H4 (cell line): ENCODE measurements around the gene GNAS-AS1. TPM values are rescaled to one million over a fixed set of nuclear protein-coding genes. Genes with fewer than 3 reads are reported as not detected.

ENCODE experiments used
- DNase-seq: peaks from one replicate; pipeline ENCODE4 v3.0.0-alpha.2; 2015; ENCODE audit warnings: low spot score
- total RNA-seq: library from RNA; depleted of rRNA; stranded (reverse); fragments of >200 nt; shearing (Covaris generic); gene quantifications from 2 replicates; pipeline ENCODE4 v1.2.3, GENCODE V29; 2014

Gene GNAS-AS1
- total RNA-seq, 1 experiment from 2014 or later = 1.5 TPM

- no peak for DNase-seq
Observed at GRCh38 chr20:58886546-58886945, 35.8 kb upstream of the GNAS-AS1 start.

GRCh38 chr20:58884966-58885365 is 34.3 kb upstream of the GNAS-AS1 start:
- DNase-seq = no peak

DNA sequence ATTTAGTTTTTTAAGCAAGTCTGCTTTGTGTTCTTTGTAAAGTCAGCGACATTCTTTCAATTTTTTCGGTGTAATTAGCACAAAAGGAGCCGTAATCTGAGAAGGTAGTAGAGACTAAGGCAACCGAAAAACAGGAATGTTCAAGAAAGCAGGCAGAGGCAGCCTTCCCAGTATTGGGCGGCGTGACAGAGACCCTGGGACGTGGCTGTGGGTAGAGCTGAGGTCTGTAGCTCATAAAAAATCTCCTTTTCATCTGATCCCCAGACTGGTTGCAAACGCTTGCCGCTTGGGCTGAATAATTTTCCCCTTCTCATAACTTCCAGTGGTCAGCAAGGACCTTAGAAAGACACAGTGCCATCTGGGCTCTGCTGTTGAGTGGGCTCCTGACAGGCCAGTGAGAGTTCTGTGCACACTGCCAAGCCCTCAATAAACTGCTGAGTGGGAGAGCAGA is 32.6 kb upstream of the GNAS-AS1 start:
- DNase-seq = no peak

GRCh38 chr20:58882704-58883089 is 32.0 kb upstream of the GNAS-AS1 start:
- no peak for DNase-seq

DNA sequence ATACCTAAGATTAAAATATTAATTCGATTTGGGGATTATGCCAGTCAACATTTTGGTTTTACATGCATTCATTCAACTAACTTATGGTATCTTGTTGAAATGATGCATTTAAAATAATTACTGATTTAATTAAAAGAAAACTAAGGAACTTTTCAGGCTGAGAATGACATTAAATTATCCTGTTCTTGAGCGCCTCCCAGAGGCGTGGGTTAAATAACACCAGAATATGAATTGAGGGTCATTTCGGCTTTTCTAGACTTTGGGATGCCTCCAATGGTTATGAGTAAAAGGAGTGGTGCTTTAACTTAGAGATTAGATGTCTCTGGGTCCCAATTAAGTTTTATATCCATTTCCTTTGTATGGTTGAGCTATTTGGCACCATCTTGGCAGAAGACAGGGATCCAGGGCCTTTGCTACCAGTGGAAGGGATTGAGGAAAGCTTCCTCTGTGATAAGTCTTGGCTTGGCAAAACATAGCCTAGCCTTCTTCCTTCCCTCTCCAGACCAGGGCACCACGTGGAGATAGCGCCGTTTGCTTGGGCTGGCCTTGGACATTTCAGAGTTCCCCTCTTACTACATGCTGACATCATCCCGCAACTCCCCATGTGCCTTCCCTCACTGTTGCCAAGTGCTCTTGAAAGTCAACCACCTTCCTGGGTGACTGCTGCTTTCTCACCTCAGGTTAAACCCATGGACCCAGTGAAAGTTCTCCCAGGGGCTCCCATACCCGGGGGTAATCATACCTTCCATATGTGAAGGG is 30.5 kb upstream of the GNAS-AS1 start:
- no peak for DNase-seq

DNA sequence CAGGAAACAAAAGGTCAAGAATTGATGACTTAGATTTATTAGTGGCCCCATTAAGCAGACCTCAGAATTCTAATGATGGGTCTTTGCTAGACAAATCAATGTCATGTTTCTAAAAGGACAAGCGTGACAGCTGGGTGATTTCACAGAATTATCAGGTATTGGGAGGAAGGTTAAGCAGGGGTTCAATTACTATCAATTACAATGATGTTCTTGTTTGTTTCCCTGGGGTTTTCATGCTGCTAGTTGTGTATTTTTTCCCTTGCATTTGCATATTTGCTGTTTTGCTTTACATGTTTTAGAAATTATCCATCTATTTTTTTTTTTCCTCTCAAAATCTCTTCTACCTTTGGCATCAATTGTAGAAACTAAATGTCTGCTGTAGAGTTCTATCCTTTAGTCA is 29.7 kb upstream of the GNAS-AS1 start:
- no peak for DNase-seq

DNA sequence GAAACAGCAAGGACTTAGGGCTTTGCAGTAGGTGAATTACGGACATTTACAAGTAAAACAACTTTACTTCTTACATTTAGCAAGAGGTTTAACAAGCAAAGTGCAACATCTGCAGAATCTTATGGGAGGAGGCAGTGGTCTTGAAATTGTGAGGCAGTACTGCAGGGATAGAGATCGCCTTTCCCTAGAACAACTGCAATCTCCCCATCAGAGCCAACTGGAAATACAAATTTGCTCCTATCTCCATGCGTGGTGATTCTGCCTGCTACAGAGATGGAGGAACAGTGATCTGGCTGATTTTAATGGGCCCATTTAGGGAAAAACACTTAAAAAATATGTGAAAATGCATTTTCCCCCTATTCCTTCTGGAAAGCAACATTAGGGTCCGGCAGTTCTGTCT is 27.7 kb upstream of the GNAS-AS1 start:
- DNase-seq = no peak

GRCh38 chr20:58877976-58878360 is 27.3 kb upstream of the GNAS-AS1 start:
- no peak for DNase-seq

DNA sequence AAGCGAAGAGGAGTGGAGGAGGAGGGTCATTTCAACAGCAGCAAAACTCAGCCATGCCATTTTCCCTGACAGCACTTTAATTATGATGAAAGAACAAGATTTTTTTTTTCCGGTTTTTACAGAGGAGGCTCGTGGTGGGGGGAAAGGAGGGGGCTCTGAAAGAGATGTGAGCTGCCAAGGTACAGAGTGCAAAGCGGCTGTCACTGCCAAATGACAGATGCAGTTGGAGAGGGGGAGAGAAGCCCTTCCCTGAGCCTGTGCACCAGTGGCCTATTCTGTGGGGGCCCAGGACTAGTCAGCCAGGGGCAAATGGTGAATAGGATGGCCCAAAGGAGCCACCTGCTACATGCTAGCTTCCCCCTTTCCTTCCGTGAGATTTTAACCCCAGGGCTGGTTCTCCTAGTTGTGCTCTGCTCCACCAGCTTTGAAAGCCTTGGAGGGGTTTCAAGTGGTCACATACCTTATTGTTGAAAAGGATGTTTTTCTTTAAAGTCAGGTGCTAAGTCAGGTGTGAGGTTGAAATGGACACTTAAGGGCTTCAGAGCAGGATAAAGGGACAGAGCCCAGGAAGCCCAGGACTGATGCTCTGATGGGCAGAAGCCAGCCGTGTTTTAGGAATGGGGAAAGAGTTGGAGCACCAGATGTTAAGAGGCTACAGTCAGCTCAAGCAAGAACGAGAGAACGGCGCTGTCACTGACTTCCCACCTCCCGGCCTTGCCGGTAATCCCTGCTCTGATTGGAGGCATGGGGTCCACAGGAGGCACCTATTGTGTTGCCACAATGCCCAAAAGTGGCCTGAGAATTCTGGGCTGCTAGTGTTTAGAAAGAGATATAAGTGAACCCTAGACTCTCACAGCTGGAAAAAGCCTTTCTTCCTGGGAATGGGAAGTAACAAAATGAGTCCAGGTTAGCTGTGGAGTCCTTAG is 26.6 kb upstream of the GNAS-AS1 start:
- DNase-seq = no peak

GRCh38 chr20:58876437-58876836 is 25.7 kb upstream of the GNAS-AS1 start:
- no peak for DNase-seq

- DNase-seq = peak; percentile 57
Observed at GRCh38 chr20:58875541-58876134, 24.9 kb upstream of the GNAS-AS1 start.

DNA sequence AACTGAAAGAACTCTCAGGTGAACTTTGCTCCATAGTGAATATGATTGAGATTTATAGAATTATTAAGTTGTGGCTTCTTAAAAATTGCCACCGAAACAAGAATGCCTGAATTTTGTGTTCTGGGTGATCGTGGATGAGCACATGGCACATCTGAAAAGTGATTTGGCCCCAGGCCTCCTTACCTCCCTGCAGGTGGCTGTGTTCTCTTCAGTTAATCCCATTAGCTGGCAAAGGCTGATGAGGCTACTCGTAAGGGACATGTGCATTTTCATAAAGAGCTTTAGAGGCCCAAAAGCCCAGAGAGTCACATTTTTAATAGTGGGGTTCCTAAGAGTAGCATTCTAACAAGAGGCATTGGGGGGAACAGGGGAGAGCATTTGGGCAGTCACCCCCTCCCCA is 24.4 kb upstream of the GNAS-AS1 start:
- DNase-seq = no peak

- no peak for DNase-seq
Observed at GRCh38 chr20:58874469-58874868, 23.8 kb upstream of the GNAS-AS1 start.

DNA sequence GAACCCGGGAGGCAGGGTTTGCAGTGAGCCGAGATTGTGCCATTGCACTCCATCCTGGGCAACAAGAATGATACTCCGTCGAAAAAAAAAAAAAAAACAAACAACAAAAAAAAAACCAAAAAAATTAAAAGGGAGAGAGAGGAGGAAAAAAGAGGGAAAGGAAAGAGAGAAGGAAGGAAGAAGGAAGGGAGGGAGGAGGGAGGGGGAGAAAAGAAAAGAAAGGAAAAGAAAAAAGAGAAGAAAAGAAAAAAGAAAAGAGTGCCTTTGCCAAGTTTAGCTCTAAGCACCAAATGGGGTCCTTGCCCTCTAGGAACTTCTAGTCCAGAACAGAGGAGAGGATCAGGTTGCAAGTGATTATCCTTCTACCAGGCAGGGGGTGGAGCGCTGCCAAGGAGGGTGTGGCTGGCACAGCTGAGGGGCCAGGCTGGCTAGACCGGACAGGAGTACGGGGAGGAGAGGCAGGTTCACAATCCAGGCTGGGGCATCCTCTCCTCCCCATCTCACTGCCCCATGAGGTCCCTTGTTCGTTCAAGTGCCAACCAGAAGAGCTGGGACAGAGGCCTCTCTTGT is 20.9 kb upstream of the GNAS-AS1 start:
- no peak for DNase-seq

- peak; percentile 53 for DNase-seq
Observed at GRCh38 chr20:58870293-58871014, 19.8 kb upstream of the GNAS-AS1 start.

GRCh38 chr20:58869662-58870227 is 19.0 kb upstream of the GNAS-AS1 start:
- no peak for DNase-seq

- DNase-seq = no peak
Observed at GRCh38 chr20:58868795-58869194, 18.1 kb upstream of the GNAS-AS1 start.

DNA sequence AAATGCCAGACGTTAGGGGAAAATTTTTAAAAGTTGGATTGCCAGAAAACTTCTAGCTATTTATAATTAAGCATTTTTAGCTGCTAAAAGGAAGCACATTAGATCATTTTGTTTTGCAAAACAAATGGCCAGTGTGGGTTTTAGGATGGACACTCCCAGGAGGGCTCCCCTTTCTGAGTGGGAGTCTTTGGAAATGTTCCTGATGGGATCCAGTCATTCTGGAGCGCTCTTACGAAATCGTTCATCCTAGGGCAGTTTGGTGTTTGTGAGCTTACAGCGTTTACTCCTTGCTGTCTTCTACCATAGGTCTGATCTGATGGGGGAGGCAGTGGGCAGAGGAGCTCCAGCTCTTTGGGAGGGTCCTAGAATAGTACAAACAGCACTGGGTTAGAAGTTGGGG is 16.5 kb upstream of the GNAS-AS1 start:
- no peak for DNase-seq

GRCh38 chr20:58865843-58866242 is 15.1 kb upstream of the GNAS-AS1 start:
- DNase-seq = no peak

DNA sequence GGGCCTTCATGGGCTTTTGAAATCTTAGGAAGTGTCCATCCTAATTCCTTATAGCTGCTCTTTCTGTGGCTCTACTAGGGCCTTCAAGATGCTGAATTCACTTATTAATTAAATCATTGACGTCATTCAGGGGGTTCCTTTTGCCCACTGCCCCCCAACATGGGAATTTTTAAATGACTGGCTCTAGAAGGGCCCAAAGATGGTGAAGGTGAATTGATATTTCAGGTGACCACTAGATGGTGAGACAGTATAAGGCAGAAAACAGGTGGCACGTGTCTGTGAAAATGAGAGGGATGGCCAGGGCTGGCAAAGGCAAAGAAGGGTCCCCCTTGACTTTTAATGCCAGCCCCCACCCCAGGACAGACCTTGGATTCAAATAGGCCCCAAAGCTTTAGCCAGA is 13.6 kb upstream of the GNAS-AS1 start:
- no peak for DNase-seq
